Posterior vena cava (tissue), 2 donors: ENCODE results near the gene IGLON5. TPM values are rescaled to one million over a fixed set of nuclear protein-coding genes. Genes with fewer than 3 reads are reported as not detected.
A peak's percentile ranks its signal among the peaks of the same experiment; 100 is the strongest.

Experiments used
- DNase-seq: peaks from one replicate; pipeline ENCODE4 v3.0.0-alpha.2; 2020; ENCODE audit warnings: low spot score
- intact Hi-C, 2 donors: fragments of 100-400 bp; cut with DNase I; formaldehyde crosslinking; loops; one replicate each; pipeline versions ENCODE4 v1.14.1 to v1.14.2; 2022 to 2023
- total RNA-seq, 2 donors: library from RNA; stranded (reverse); fragmentation: NEBNext Ultra II Directional; extraction: Animal tissue kit (Norgen Biotek cat#: 25700); gene quantifications; one replicate each; pipeline ENCODE4 v1.2.1, GENCODE V29; 2021
- donor health status: DM: yes; HTN: yes; CAD: no.
- donor health status: DM: yes; HTN: yes; CAD: no.

IGLON5 gene
- total RNA-seq, 2 donors from 2014 or later, result 0.19 to 0.33 TPM

DNA sequence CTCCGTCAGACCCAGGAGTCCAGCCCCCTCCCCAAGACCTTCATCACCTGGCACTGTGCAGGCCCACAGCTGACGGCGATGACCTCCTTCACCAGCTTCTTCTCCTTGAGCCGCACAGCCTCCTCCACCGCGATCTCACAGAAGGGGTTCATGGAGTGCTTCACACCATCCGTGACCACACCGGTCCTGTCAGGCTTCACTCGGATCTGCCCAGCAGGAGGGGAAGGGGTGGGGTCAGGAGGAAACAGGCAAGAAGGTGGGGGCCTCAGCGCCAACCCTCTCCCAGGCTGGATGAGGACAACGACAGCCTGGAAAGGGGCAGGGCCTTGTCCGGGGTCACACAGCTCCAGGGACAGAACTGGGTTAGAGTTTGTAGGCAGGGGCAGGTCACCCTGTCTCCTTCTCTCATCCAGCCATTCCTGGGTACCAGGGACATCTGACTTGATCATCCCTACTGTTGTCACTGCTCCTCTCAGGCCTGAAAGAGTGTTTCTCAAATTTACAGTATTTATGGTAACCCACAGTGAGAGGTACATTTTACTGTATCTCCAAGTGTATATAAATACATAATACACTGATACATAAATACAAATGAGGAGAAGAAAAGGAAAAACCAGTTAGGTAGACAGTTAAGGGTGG lies 42.8 kb downstream of the IGLON5 start:
- DNase-seq, result no peak
- intact Hi-C loops, result no loop called here

DNA sequence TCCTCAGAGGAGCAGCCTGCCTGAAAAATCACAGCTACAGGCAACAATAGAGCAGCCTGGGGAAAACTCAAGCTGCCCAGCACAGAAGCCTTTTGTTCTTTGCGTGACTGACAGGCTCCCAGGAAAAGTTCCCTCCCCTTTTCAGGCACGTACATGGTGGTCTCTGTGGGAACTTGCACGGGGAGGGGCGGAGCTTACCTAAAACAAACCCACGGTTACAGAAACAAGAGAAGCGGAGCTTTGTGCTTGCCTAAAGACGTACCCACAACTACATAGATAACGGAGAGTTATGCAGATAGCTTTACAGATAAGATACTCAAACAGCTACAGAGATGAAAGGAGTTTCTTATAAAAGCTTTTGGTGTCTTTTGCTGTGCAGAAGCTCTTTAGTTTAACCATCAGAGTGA lies 43.3 kb downstream of the IGLON5 start:
- intact Hi-C loops, result no loop called here
- no peak for DNase-seq

- intact Hi-C loops, result loop anchor here in 1 of 2 donors (2.0 kb wide), 1 partner anchor 13 kb away; the partner anchor contains the start of gene VSIG10L
- DNase-seq, result no peak
These were observed 44.8 kb downstream of the IGLON5 start for GRCh38 chr19:51356159-51356801.

DNA sequence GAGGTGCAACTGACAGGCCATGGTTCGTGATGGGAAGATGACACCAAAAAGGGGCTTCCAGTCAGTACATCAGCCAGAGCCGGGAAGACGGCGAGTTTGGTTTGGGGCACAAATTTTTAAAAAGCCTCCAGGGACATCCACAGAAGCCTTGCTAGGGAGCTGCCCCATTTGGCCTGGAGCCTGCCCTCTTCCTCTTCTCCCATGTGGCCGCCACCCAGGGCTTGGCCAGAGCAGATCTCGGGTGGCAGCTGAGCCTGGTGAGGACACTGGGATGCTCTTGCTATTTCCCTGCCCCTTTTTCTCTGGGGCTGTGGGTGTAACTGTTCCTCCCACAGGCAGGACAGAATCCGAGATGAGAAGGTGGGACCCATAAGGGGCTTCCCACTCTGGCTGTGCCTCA lies 46.5 kb downstream of the IGLON5 start:
- intact Hi-C loops, result loop anchor here in 1 of 2 donors (2.0 kb wide), 1 partner anchor 15 kb away; the partner anchor contains the start of gene VSIG10L
- no peak for DNase-seq

DNA sequence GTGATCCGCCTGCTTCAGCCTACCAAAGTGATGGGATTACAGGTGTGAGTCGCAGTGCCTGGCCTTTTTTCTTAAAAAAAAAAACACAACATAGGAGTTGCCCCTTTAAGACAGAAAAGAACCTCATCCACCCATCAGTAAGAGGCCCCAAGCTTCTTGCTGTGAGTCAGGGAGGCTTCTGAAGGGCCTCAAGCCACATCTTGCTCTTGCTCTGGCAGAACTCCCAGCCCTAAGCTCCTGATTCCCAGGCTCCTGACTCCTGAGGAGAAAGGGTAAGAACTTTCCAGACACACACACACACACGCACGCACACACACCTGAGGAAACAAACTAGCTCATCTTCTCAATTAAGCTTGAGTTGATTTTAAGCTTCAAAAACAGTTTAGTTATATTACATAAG lies 47.9 kb downstream of the IGLON5 start:
- DNase-seq, result no peak
- intact Hi-C loops, result no loop called here

GRCh38 chr19:51361239-51361638 lies 49.8 kb downstream of the IGLON5 start:
- intact Hi-C loops, result no loop called here
- DNase-seq, result no peak

- intact Hi-C loops, result no loop called here
- DNase-seq, result no peak
These were observed 53.0 kb downstream of the IGLON5 start for GRCh38 chr19:51364200-51365106.

DNA sequence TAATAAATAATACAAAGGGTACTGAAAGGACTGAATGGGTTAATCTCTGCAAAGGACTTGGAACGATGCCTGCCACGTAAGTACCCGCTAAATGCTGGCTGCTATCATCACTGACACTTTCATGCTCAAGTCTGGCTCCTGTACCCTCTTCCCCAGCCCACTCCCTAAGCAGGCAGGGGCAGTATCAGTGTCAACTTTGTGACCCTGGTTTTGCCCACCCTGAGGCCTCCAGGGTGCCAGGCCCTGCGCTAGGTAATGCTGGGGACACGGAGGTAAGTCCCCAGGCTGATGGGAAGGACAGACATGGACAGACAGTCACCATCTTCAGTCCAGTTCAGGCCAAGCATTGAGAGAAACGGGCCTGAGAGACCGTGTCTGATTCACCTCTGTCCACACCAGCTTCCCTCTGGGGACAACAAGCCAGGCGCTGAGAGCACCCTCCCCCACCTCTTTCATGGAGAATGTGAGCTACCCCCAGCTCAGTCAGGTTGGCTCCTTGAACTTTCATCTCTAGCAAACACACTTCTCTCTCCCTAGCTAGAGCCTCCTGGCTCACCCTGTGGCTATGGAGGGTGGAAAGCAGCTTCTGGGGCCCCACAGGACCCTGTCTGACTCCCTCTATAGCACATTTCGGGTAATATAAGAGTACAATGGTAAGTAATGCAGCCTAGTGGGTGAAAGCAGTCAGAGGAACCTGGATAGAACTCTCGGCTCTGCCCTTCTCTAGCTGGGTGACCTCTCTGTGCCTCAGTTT lies 53.9 kb downstream of the IGLON5 start:
- intact Hi-C loops, result no loop called here
- DNase-seq, result no peak

- intact Hi-C loops, result loop anchor here in 1 of 2 donors (2.0 kb wide), 1 partner anchor 29 kb away; no protein-coding TSS in a partner anchor
- DNase-seq, result no peak
These were observed 54.5 kb downstream of the IGLON5 start, which contains the start of gene ETFB for GRCh38 chr19:51365965-51366388. Gene ETFB, minus strand, starts transcription at chr19:51366388. Its CDS starts 62 bp downstream, at chr19:51366326.

- peak; percentile 99 for DNase-seq
- intact Hi-C loops, result loop anchor here in 1 of 2 donors (2.0 kb wide), 1 partner anchor 28 kb away; no protein-coding TSS in a partner anchor
These were observed 55.2 kb downstream of the IGLON5 start for GRCh38 chr19:51366389-51367254.

DNA sequence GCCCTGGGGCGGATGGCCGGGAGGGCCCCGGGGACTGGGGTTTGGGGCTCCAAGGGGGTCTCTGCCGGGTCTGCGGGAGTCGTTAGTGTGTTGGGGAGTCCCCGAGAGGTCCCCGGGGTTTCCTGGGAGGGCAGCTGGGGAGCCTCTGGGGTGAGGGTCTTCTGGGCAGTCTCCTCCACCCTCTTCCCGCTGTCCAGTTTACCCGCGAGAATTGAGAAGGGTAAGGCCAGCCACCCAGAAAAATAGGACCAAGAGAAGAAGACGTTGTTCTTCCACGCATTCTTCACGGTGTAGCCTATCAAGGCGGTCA lies 55.8 kb downstream of the IGLON5 start:
- intact Hi-C loops, result loop anchor here in 1 of 2 donors (2.0 kb wide), 1 partner anchor 28 kb away; no protein-coding TSS in a partner anchor

DNA sequence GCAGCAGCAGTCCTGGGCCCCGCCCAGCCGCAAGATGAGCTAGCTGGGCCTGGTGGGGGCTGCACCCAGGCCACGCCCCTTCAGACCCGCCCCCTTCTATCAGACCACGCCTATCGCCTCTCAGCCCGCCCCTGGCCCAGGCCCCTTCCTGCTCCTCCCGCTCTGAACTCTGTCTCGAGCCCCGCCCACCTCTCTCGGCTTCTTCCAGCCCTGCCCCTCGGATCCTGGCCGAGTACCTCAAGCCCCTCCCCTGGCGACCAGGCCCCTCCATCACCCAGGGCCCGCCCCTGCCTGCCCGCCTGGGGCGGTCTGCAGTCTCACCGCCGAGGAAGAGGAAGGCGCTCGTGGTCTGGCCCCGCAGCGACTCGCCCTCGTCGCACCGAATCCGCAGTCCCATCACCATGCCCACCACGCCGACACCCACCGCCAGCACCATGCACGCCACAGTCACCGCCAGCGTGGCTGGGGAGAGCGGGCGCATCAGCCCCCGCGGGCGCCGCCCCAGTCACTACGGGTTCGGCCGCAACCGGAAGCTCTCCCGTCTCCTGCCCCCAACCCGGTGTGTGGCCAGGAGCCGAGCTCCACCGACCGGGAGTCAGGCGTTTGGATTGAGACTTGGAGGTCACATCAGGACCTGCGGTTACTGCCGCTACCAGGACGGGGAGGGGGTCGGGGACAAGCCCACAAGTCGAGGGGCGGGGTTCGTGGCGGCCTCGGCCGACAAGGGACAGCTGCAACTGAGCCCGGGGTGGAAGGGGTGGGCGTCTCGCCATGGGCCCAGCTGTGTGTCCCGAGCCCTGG lies 56.3 kb downstream of the IGLON5 start:
- DNase-seq, result peak; percentile 100
- intact Hi-C loops, result loop anchor here in 1 of 2 donors (2.0 kb wide), 1 partner anchor 27 kb away; no protein-coding TSS in a partner anchor

More for the DNA sequence above, 55.8 kb downstream of the IGLON5 start:
- no peak for DNase-seq

GRCh38 chr19:51368366-51369282 lies 57.2 kb downstream of the IGLON5 start, which contains the start of gene CLDND2:
Gene CLDND2, minus strand, starts transcription at chr19:51369003. Its CDS starts 426 bp downstream, at chr19:51368577.
- intact Hi-C loops, result no loop called here

DNA sequence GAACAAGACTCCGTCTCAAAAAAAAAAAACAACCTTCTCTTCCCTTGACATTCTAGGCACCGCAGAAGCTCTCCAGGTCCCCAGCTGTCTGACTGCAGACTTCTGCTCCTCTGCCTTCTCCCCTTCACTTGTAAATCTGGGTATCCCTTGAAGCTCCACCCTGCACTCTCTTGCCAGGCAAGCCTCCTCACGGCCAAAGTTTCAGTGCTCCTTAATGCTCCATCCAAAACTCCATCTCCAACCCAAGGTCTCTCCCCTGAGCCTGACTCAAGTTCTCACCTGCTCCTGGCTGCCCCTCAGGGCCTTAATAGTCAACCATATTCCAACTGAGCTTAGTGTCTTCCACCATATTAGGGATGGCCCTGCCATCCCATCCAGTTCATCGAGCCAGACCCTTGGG lies 58.8 kb downstream of the IGLON5 start:
- no peak for DNase-seq
- intact Hi-C loops, result no loop called here

More at GRCh38 chr19:51368366-51369282, 57.2 kb downstream of the IGLON5 start, which contains the start of gene CLDND2:
- DNase-seq, result no peak

- intact Hi-C loops, result no loop called here
- DNase-seq, result no peak
These were observed 59.8 kb downstream of the IGLON5 start for GRCh38 chr19:51371186-51371690.
